Upper lobe of left lung (tissue), 4 donors: Measurements from ENCODE around the gene CTCFL.

Experiments
- CTCF ChIP-seq, 6 experiments: fragments of 450-650 bp in 4 of 6; fragments of 200-600 bp in 2 of 6; sonication (generic) in 2 of 6; IDR thresholded peaks; one replicate each; pipeline ENCODE4 v1.5.1; 2016 to 2019; ENCODE audit warnings: antibody characterized with exemption in 6 of 6
- EP300 ChIP-seq, 4 donors: sonication (generic); formaldehyde crosslinking; IDR thresholded peaks; one replicate each; pipeline ENCODE4 v1.5.1; 2017; ENCODE audit warnings: antibody characterized with exemption in 4 of 4, control low read depth in 2 of 4
- POLR2A ChIP-seq, 4 donors: fragments of 450-650 bp; IDR thresholded peaks; one replicate each; pipeline ENCODE4 v1.5.1; 2016 to 2017; ENCODE audit warnings: antibody characterized with exemption in 4 of 4, mild to moderate bottlenecking in 2 of 4
- POLR2AphosphoS5 ChIP-seq, 2 donors: sonication (generic); formaldehyde crosslinking; IDR thresholded peaks; one replicate each; pipeline ENCODE4 v1.5.1; 2017; ENCODE audit warnings: antibody characterized with exemption in 2 of 2

GRCh38 chr20:57476084-57476526 lies 48.8 kb downstream of the CTCFL start:
- no peak for TF ChIP-seq CTCF (IDR thresholded peaks at IDR 0.05)
- no peak for TF ChIP-seq POLR2A (IDR thresholded peaks at IDR 0.05)
- TF ChIP-seq POLR2AphosphoS5 (IDR thresholded peaks at IDR 0.05), result no peak
- no peak for TF ChIP-seq EP300 (IDR thresholded peaks at IDR 0.05)
